Measurements from ENCODE around the gene ST3GAL4.

The ST3GAL4 gene

GRCh38 chr11:126456089-126456488 lies 100.6 kb downstream of the ST3GAL4 start:
- no peak for DNase-seq

GRCh38 chr11:126456783-126457542 lies 101.5 kb downstream of the ST3GAL4 start:
- DNase-seq: no peak

- no peak for DNase-seq
Measured at GRCh38 chr11:126457817-126458216, 102.3 kb downstream of the ST3GAL4 start.

- DNase-seq: no peak
Measured at GRCh38 chr11:126459691-126460281, 104.3 kb downstream of the ST3GAL4 start.

- no peak for DNase-seq
Measured at GRCh38 chr11:126460417-126461095, 105.1 kb downstream of the ST3GAL4 start.

- no peak for DNase-seq
Measured at GRCh38 chr11:126461096-126461440, 105.6 kb downstream of the ST3GAL4 start.

- DNase-seq: no peak
Measured at GRCh38 chr11:126461996-126462395, 106.5 kb downstream of the ST3GAL4 start.

GRCh38 chr11:126462422-126462821 lies 106.9 kb downstream of the ST3GAL4 start:
- no peak for DNase-seq

Measured in NCI-H1417 treated with DMSO at 0.1 percent for 48 hours (cell line).